Activated effector memory CD4-positive, alpha-beta T cell treated with anti-CD3 and anti-CD28 coated beads, Interleukin-2, amount 50 U/mL, for 16 hours (primary cell): ENCODE results near the gene KCNQ4.

Experiments
- DNase-seq: peaks from one replicate; pipeline ENCODE4 v3.0.0-alpha.2; 2020

KCNQ4 gene

GRCh38 chr1:40842207-40842606 lies 58.6 kb downstream of the KCNQ4 start:
- DNase-seq = no peak

DNA sequence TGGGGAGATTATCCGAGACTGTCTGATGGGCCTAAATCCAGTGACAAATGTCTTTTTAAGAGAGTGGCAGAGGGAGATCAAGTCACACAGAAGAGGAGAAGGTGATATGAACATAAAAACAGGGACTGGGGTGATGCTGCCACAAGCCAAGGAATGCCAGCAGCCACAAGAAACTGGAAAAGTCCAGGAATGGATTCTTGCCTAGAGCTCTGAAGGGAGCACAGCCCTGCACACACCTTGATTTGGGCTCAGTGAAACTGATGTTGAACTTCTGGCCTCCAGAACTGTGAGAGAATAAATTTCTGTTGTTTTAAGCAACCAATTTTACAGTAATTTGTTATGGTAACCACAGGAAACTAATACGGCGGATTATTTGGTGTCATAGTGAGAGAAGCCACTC lies 59.1 kb downstream of the KCNQ4 start:
- DNase-seq = no peak

GRCh38 chr1:40844079-40844478 lies 60.5 kb downstream of the KCNQ4 start:
- no peak for DNase-seq

GRCh38 chr1:40844887-40845878 lies 61.6 kb downstream of the KCNQ4 start:
- no peak for DNase-seq

DNA sequence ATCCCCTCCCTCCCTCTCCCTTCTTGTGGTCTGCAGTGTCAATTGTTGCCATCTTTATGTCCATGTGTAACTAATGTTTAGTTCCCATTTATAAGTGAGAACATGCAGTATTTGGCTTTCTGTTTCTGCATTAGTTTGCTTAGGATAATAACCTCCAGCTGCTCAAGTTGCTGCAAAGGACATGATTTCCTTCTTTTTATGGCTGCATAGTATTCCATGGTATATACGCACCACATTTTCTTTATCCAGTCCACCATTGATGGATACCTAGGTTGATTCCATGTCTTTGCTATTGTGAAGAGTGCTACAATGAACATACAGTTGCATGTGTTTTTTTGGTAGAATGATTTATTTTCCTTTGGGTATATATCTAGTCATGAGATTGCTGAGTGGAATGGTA lies 62.3 kb downstream of the KCNQ4 start:
- DNase-seq = no peak

GRCh38 chr1:40847023-40847745 lies 63.6 kb downstream of the KCNQ4 start:
- DNase-seq = no peak

DNA sequence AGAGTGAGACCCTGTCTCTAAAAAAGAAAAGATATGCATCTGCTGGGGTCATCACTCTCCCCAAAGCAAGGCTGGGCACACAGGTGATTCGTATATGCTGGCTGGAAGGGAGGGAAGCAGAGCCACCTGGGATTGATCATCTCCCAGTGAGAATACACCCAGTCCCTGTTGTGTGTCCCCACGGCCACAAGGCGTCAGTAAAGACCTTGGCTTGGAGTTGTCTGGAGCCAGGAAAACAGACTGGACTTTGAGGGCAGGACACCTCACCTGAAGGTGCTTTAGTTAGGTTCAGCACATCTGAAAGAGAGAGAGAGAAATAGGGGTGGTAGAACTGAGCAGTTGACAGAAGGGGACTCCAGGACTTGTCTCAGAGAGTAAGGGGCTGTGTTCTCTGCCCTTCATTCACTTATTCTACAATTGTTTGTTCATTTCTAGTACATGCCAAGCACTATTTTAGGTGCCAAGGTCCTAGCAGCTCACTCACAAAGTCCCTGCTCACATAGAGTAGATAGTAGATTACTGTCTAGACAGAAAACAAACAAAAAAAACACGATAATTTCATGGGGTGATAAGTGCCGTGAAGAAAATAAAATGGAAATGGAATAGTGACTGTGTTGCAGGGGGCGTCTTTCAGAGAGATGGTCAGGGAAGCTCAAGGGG lies 65.1 kb downstream of the KCNQ4 start:
- no peak for DNase-seq

- peak; percentile 91 for DNase-seq
Observed at GRCh38 chr1:40849801-40850592, 66.4 kb downstream of the KCNQ4 start.

- DNase-seq = no peak
Observed at GRCh38 chr1:40851643-40852042, 68.1 kb downstream of the KCNQ4 start.

DNA sequence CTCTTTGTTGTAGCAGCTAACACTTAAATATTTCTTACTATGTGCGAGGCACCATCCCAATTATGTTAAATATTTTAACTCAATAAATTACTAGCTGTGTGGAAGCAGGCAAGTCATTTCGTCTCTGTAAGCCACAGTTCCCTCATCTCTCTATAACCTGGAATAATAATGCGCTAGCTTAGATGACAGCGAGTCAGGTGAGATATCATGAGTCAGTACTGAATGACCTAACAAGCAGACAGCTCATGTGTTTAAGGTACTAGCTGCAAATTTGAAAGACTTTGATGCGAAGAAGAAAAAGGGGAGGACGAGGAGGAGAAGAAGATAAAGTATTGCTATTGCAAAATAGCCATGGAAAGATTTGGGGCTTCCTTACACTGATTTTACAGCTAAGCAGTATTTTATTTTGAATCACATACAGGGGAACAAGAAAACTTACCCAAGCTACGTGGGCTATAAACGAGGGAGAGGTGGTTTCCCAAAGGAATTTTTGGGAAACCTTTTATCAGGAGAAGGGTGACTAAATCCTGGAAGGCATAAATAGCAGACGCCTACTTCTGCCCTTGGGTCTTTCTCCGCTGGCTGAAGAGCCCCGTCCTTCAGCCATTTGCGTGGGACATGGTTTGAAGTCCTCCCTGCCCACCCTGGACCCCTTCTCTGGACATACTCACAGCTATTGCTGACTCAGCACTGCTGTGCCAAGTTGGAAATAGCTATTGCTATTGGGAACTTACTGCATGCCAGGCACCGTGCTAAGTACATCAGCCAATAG lies 69.7 kb downstream of the KCNQ4 start:
- DNase-seq = no peak

- no peak for DNase-seq
Observed at GRCh38 chr1:40853885-40854170, 70.2 kb downstream of the KCNQ4 start.

DNA sequence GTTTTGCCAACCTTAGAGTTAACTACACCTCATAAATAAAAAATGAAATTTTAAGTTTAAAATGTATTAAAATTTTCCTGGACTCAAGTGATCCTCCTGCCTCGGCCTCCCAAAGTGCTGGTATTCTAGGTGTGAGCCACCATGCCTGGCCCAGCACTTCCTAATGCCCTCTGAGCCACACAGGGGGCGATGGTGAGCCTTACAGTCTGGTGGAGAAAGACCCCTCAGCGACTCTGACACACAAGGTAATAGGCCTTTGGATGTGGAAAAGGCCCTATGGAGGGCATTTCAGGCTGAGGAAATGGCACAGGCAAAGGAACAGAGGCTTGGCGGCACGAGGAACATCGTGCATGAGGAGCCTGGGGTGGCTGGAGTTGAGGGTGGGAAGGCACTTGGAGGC lies 71.9 kb downstream of the KCNQ4 start:
- DNase-seq = no peak

DNA sequence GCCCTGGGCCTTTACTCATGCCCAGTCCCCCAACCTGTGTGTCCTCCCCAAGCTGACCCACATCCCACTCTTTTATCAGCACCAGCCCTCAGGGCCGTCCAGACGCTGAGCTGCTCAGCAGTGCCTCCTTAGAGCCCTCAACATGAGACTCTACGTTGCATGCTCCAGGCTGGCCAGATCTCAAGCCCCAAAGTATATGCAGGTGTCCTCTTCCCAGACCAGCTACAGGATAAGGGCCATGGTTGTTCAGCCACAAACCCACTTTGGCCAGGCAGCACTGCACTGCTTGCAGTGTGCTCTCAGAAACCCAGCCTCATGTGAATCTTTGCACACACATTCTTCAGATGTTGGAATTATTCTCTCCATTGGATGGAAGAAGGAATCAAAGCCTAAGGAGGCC lies 72.5 kb downstream of the KCNQ4 start:
- DNase-seq = no peak

DNA sequence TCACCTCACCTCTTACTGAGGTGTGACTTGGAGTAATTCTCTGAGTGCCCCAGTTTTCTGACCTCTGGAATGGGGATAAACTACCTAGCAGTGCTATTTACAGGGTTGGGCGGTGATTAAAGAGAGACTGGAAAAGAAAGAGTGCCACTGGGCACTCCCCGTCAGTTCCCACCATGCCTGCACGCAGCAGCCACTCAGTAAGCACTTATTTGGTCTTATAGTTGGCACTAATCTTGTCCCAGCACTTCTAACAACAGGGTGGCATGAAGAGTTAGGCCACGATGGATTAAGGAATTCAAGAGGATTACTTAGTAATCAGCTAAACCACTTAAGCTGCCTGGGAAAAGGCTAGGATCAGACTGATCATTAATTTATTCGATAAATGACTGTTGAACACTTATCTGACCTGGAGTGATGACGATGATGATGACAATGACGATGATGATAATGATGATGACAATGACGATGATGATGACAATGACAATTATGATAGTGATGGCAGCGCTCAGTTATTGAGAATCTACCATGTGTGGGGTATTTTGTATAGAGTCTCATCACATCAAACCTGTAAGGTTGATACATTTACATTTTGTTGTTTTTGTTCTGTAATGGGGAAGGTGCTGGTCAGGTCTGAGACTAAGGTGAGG lies 73.2 kb downstream of the KCNQ4 start:
- DNase-seq = no peak

GRCh38 chr1:40857737-40858136 lies 74.2 kb downstream of the KCNQ4 start:
- no peak for DNase-seq

DNA sequence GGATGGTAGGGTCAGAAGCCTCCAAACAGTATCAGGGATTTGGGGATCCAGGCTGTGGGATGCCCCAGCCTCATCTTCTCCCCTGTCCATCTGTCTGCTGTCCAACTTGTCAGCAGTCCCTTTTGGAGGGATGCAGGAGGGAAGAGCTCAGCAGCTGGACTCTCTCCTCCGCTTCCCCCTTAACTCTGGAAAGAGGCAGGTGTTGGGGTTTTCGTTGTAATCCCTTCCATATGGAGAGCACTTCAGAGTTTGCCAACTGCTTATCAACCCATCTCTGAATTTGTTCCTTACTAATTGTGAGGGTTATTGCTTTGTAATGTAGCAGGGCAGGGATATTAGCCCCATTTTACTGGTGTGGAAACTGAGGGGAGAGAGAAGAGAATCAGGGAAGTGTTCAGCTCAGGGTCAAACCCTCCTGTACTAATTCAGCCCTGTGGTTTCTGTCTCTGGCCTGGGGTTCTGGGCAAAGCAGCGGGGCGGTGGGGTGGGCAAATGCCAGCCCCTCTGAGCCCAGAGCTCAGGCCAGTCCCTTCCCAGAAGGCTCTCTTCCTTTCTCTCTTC lies 75.3 kb downstream of the KCNQ4 start:
- no peak for DNase-seq

- DNase-seq = no peak
Observed at GRCh38 chr1:40860706-40861223, 77.2 kb downstream of the KCNQ4 start.

GRCh38 chr1:40861224-40862003 lies 77.8 kb downstream of the KCNQ4 start:
- DNase-seq = peak; percentile 75

DNA sequence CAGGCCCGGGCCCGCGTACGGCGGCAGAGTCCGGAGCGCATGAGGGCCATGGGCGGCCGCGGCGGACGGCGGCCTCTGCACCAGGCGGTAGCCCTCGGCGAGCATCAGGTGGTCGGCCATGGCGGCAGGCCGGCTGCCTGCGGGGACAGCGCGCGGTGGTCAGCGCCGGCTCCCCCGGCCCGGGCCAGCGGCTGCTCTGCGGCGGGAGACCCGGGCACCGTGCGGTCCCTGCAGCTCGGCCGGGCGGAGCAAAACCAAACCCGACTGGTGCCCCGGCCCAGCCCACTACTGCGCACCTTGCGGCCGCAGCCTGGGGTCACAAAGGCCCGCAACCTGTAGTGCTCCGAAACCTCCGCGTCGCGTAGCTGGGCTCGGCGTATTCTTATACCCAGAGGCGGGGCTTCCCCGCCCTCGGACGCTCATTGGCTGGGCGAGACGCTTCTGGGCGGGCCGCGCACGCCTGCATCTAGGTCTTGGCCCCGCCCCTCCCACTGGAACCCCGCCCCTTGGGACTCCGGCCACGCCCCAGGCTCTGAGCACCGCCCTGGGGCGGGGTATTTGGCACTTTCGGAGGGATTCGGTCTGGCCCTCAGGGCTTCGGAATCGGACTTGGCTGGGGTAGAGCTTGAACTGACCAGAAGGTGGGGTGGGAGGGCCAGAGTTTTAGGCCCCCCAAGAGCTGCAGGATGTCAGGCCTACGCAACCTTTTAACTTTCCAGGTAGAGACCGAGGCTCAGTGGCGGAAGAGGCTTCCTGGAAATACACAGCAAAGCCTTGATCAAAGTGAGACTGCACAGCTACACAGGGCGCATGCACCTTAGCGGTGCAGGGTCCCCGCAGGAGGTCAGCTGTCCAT lies 78.6 kb downstream of the KCNQ4 start, which contains the start of gene CITED4:
TSS of gene CITED4 (minus strand) at position 356 of the 856 bp plus-strand sequence. CDS start at position 120, 236 bp downstream.
- peak; percentile 98 for DNase-seq
